BE2C (cell line): ENCODE measurements around the gene TMTC2.

ENCODE experiments used
- DNase-seq: peaks from one replicate; pipeline ENCODE4 v3.0.0-alpha.2; 2020
- H3K27me3 ChIP-seq: fragments of 250-450 bp; sonication (Bioruptor Pico); 2 replicates; pipeline ENCODE4 v1.5.1; 2020; ENCODE audit warnings: mild to moderate bottlenecking
- H3K36me3 ChIP-seq: fragments of 250-450 bp; sonication (Bioruptor Pico); 2 replicates; pipeline ENCODE4 v1.5.1; 2020; ENCODE audit warnings: mild to moderate bottlenecking
- H3K4me1 ChIP-seq: fragments of 250-450 bp; sonication (Bioruptor Pico); 2 replicates; pipeline ENCODE4 v1.5.1; 2020
- H3K4me3 ChIP-seq: 2 replicates; pipeline ENCODE4 v1.5.1; 2011; ENCODE audit warnings: low read depth, low read length
- H3K9me3 ChIP-seq: fragments of 250-450 bp; sonication (Bioruptor Pico); 2 replicates; pipeline ENCODE4 v1.5.1; 2020
- CTCF ChIP-seq: IDR thresholded peaks from 2 replicates; pipeline ENCODE4 v1.5.1; 2012; ENCODE audit warnings: mild to moderate bottlenecking, low read depth, low read length

Gene TMTC2

GRCh38 chr12:82963956-82964355 is 277.2 kb downstream of the TMTC2 start:
- Histone ChIP-seq H3K4me1 (peaks cover 22% of the 10 kb centered on the region), H3K4me3 (peak overlapping the region; percentile 29), H3K36me3 (no peaks in the 10 kb centered on the region), H3K27me3 (no peaks in the 10 kb centered on the region), H3K9me3 (no peaks in the 10 kb centered on the region)
- TF ChIP-seq CTCF: no peak
- no peak for DNase-seq

GRCh38 chr12:82964446-82964845 is 277.7 kb downstream of the TMTC2 start:
- peak; percentile 24 for DNase-seq
- no peak for TF ChIP-seq CTCF
- Histone ChIP-seq H3K4me1 (peaks cover 27% of the 10 kb centered on the region), H3K36me3 (no peaks in the 10 kb centered on the region), H3K4me3 (peak overlapping the region; percentile 29), H3K9me3 (no peaks in the 10 kb centered on the region), H3K27me3 (no peaks in the 10 kb centered on the region)

- H3K9me3 ChIP-seq: no peaks in the 10 kb centered on the region
- no peaks in the 10 kb centered on the region for H3K27me3 ChIP-seq
- TF ChIP-seq CTCF: no peak
- peaks cover 28% of the 10 kb centered on the region for H3K4me1 ChIP-seq
- no peak for DNase-seq
- no peaks in the 10 kb centered on the region for H3K36me3 ChIP-seq
- no peak overlapping the region for H3K4me3 ChIP-seq
These were observed 279.4 kb downstream of the TMTC2 start for GRCh38 chr12:82966001-82966559.

- Histone ChIP-seq H3K4me1 (peaks cover 30% of the 10 kb centered on the region), H3K36me3 (no peaks in the 10 kb centered on the region), H3K4me3 (no peak overlapping the region), H3K9me3 (no peaks in the 10 kb centered on the region), H3K27me3 (no peaks in the 10 kb centered on the region)
- DNase-seq: peak; percentile 48
- no peak for TF ChIP-seq CTCF
These were observed 282.1 kb downstream of the TMTC2 start for GRCh38 chr12:82968631-82969367.

GRCh38 chr12:82970614-82971013 is 283.9 kb downstream of the TMTC2 start:
- TF ChIP-seq CTCF: no peak
- Histone ChIP-seq H3K4me3 (no peak overlapping the region), H3K4me1 (peaks cover 24% of the 10 kb centered on the region), H3K9me3 (no peaks in the 10 kb centered on the region), H3K36me3 (no peaks in the 10 kb centered on the region), H3K27me3 (no peaks in the 10 kb centered on the region)
- no peak for DNase-seq

- Histone ChIP-seq H3K27me3 (no peaks in the 10 kb centered on the region), H3K9me3 (no peaks in the 10 kb centered on the region), H3K4me1 (peaks cover 18% of the 10 kb centered on the region), H3K36me3 (no peaks in the 10 kb centered on the region), H3K4me3 (no peak overlapping the region)
- DNase-seq: no peak
- no peak for TF ChIP-seq CTCF
These were observed 284.9 kb downstream of the TMTC2 start for GRCh38 chr12:82971584-82971983.
